Liver (tissue), 3 donors: Measurements from ENCODE around the gene GJC1.

Experiments used
- ATF3 ChIP-seq: IDR thresholded peaks from 2 replicates; pipeline ENCODE4 v1.6.1; 2016; ENCODE audit warnings: antibody characterized with exemption
- CTCF ChIP-seq: fragments of 150-350 bp; IDR thresholded peaks from 2 replicates; pipeline ENCODE4 v1.5.1; 2017; ENCODE audit warnings: improper control_type of control experiment, low read depth, low read length; ENCODE audit not compliant: missing input control
- EGR1 ChIP-seq, 2 donors: IDR thresholded peaks; 2 replicates each; pipeline ENCODE4 v1.6.1; 2016 to 2018; ENCODE audit warnings: antibody characterized with exemption in 2 of 2, low read depth in 2 of 2
- GABPA ChIP-seq, 2 donors: IDR thresholded peaks in 1 of 2; conservative IDR thresholded peaks in 1 of 2; 2 replicates each; pipeline ENCODE4 v1.6.1; 2016; ENCODE audit warnings: antibody characterized with exemption in 2 of 2, mild to moderate bottlenecking in 1 of 2, moderate library complexity in 1 of 2
- JUND ChIP-seq, 2 donors: IDR thresholded peaks; 2 replicates each; pipeline ENCODE4 v1.6.1; 2016; ENCODE audit warnings: antibody characterized with exemption in 2 of 2
- NR2F2 ChIP-seq: IDR thresholded peaks from 2 replicates; pipeline ENCODE4 v1.6.1; 2016; ENCODE audit warnings: antibody characterized with exemption
- RAD21 ChIP-seq, 2 donors: IDR thresholded peaks; 2 replicates each; pipeline ENCODE4 v1.6.1; 2016; ENCODE audit warnings: antibody characterized with exemption in 2 of 2, mild to moderate bottlenecking in 2 of 2
- SP1 ChIP-seq: IDR thresholded peaks from 2 replicates; pipeline ENCODE4 v1.6.1; 2018; ENCODE audit warnings: antibody characterized with exemption, mild to moderate bottlenecking
- TAF1 ChIP-seq: conservative IDR thresholded peaks from 2 replicates; pipeline ENCODE4 v1.6.1; 2016; ENCODE audit warnings: antibody characterized with exemption, mild to moderate bottlenecking
- YY1 ChIP-seq: IDR thresholded peaks from 2 replicates; pipeline ENCODE4 v1.6.1; 2016; ENCODE audit warnings: antibody characterized with exemption, mild to moderate bottlenecking
- ZBTB33 ChIP-seq: IDR thresholded peaks from 2 replicates; pipeline ENCODE4 v1.6.1; 2016; ENCODE audit warnings: antibody characterized with exemption
- TF ChIP-seq, protein P1 (sequence below): IDR thresholded peaks from 2 replicates; pipeline ENCODE4 v1.6.1; 2016; ENCODE audit warnings: antibody characterized with exemption, mild to moderate bottlenecking
- TF ChIP-seq, protein P2 (sequence below): IDR thresholded peaks from 2 replicates; pipeline ENCODE4 v1.6.1; 2016; ENCODE audit warnings: antibody characterized with exemption
- donor health status: healthy.
- donor health status: healthy.

DNA sequence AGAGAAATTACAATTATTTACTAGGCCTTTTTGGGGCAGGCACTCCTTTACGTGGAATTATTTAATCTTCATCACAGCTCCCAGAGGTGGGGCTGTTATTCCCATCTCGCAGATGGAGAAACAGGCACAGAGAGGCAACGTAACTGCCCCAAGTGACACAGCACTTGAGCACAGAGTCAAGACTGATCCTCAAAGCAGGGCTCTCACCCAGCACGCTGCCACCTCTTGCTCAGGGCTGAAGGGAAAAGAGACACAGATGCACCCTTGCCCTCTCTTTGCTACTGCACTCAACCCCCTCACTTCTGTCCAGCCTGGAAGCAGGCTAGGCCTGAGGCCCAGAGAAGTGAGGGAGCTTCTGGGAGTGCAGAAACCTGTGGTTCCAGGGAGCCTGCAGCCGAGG lies 66.9 kb downstream of the GJC1 start:
- no peak for TF ChIP-seq CTCF
- TF ChIP-seq, protein P1, sequence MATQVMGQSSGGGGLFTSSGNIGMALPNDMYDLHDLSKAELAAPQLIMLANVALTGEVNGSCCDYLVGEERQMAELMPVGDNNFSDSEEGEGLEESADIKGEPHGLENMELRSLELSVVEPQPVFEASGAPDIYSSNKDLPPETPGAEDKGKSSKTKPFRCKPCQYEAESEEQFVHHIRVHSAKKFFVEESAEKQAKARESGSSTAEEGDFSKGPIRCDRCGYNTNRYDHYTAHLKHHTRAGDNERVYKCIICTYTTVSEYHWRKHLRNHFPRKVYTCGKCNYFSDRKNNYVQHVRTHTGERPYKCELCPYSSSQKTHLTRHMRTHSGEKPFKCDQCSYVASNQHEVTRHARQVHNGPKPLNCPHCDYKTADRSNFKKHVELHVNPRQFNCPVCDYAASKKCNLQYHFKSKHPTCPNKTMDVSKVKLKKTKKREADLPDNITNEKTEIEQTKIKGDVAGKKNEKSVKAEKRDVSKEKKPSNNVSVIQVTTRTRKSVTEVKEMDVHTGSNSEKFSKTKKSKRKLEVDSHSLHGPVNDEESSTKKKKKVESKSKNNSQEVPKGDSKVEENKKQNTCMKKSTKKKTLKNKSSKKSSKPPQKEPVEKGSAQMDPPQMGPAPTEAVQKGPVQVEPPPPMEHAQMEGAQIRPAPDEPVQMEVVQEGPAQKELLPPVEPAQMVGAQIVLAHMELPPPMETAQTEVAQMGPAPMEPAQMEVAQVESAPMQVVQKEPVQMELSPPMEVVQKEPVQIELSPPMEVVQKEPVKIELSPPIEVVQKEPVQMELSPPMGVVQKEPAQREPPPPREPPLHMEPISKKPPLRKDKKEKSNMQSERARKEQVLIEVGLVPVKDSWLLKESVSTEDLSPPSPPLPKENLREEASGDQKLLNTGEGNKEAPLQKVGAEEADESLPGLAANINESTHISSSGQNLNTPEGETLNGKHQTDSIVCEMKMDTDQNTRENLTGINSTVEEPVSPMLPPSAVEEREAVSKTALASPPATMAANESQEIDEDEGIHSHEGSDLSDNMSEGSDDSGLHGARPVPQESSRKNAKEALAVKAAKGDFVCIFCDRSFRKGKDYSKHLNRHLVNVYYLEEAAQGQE, result no peak
- TF ChIP-seq, protein P2, sequence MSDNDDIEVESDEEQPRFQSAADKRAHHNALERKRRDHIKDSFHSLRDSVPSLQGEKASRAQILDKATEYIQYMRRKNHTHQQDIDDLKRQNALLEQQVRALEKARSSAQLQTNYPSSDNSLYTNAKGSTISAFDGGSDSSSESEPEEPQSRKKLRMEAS, result no peak
- no peak for TF ChIP-seq RAD21 (IDR thresholded peaks at IDR 0.05)
- no peak for TF ChIP-seq EGR1 (IDR thresholded peaks at IDR 0.05; ENCODE audit: low read depth in 2 of 2)
- no peak for TF ChIP-seq TAF1
- no peak for TF ChIP-seq SP1
- TF ChIP-seq GABPA (IDR thresholded peaks at IDR 0.05 in 1 of 2, conservative IDR thresholded peaks at IDR 0.05 in 1 of 2), result no peak
- no peak for TF ChIP-seq YY1
- TF ChIP-seq JUND (IDR thresholded peaks at IDR 0.05), result no peak
- TF ChIP-seq NR2F2, result no peak
- TF ChIP-seq ATF3, result no peak
- TF ChIP-seq ZBTB33, result no peak
